ENCODE data around the gene TLK2. TPM values are rescaled to one million over a fixed set of nuclear protein-coding genes. Genes with fewer than 3 reads are reported as not detected.

Gene TLK2
- total and polyA plus RNA-seq, 2 donors: 18.7 to 38.5 TPM

DNA sequence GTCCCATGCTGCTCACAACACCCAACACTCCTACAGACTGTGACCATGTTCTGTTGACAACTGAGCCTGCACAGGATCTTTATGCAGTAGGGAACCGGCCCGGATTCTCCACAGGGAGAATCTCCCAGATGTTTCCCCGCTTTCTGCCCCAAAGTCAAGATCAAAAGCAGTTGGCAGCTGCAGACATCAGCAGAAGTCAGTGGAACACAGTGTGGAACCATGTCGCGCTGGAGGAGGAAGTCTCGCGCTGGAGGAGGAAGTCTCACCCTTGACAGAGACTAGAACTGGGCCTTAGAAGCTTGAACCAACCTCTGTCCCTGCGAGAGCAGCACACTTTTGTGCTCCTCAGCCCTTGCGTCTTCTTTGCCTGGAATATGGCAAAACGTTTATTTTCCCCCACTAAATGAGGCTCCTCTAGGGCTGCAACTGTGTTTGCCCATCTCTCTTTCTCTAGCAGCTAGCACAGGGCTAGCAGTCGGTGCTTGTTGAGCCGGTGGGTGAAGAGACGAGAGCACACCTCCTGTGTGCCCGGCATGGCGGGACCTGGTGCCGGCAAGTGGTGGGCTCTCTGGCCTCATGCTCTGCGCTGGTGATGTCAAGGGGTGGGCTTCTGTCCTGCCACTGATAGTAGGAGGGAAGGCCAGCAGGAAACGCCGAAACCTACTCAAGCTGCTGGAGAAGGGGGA is 146.7 kb downstream of the TLK2 start:
- Histone ChIP-seq H3K4me3 (ENCODE audit: low read length in 2 of 2) (no peak overlapping the region), H3K27ac (ENCODE audit: low read depth in 1 of 2, low read length in 1 of 2) (no peak overlapping the region), H3K4me1 (ENCODE audit: control insufficient read depth in 2 of 2, insufficient read depth in 2 of 2, low read length in 2 of 2) (peaks cover 15 to 30% of the 10 kb centered on the region in 2 donors), H3K27me3 (ENCODE audit: control insufficient read depth in 2 of 2, insufficient read depth in 1 of 2, low read length in 1 of 2) (peaks cover 0 to 7% of the 10 kb centered on the region in 2 donors), H3K36me3 (ENCODE audit: control insufficient read depth in 2 of 2, insufficient read depth in 2 of 2, low read length in 1 of 2) (peaks cover 0 to 2% of the 10 kb centered on the region in 2 donors), H3K9me3 (ENCODE audit: control insufficient read depth in 2 of 2, insufficient read depth in 1 of 2, low read length in 1 of 2) (peaks cover 0 to 5% of the 10 kb centered on the region in 2 donors)
- WGBS: 82% methylated on average over 19 of the region's 19 CpGs
- peak in 1 of 9 donors; percentile 36 for DNase-seq (ENCODE audit: low read depth in 6 of 9, low spot score in 9 of 9)

GRCh38 chr17:62625870-62626200 is 147.2 kb downstream of the TLK2 start:
- H3K27ac ChIP-seq (ENCODE audit: low read depth in 1 of 2, low read length in 1 of 2): no peak overlapping the region
- peaks cover 0 to 2% of the 10 kb centered on the region in 2 donors for H3K36me3 ChIP-seq (ENCODE audit: control insufficient read depth in 2 of 2, insufficient read depth in 2 of 2, low read length in 1 of 2)
- WGBS: 96% methylated on average over 4 of the region's 4 CpGs

GRCh38 chr17:62626719-62627218 is 148.1 kb downstream of the TLK2 start:
- Histone ChIP-seq H3K27me3 (ENCODE audit: control insufficient read depth in 2 of 2, insufficient read depth in 1 of 2, low read length in 1 of 2) (peaks cover 0 to 7% of the 10 kb centered on the region in 2 donors), H3K27ac (ENCODE audit: low read depth in 1 of 2, low read length in 1 of 2) (no peak overlapping the region), H3K4me3 (ENCODE audit: low read length in 2 of 2) (peak overlapping the region; percentile 49 to 70), H3K36me3 (ENCODE audit: control insufficient read depth in 2 of 2, insufficient read depth in 2 of 2, low read length in 1 of 2) (peaks cover 0 to 2% of the 10 kb centered on the region in 2 donors), H3K4me1 (ENCODE audit: control insufficient read depth in 2 of 2, insufficient read depth in 2 of 2, low read length in 2 of 2) (peaks cover 15 to 34% of the 10 kb centered on the region in 2 donors), H3K9me3 (ENCODE audit: control insufficient read depth in 2 of 2, insufficient read depth in 1 of 2, low read length in 1 of 2) (peaks cover 0 to 5% of the 10 kb centered on the region in 2 donors)
- peak in 3 of 9 donors; percentile 25 to 40 (median 31) for DNase-seq (ENCODE audit: low read depth in 6 of 9, low spot score in 9 of 9)
- 21% methylated on average over 21 of the region's 21 CpGs for WGBS

More at GRCh38 chr17:62625870-62626200, 147.2 kb downstream of the TLK2 start:
- no peak overlapping the region for H3K4me3 ChIP-seq (ENCODE audit: low read length in 2 of 2)
- H3K27me3 ChIP-seq (ENCODE audit: control insufficient read depth in 2 of 2, insufficient read depth in 1 of 2, low read length in 1 of 2): peaks cover 0 to 7% of the 10 kb centered on the region in 2 donors
- DNase-seq (ENCODE audit: low read depth in 6 of 9, low spot score in 9 of 9): no peak
- peaks cover 15 to 30% of the 10 kb centered on the region in 2 donors for H3K4me1 ChIP-seq (ENCODE audit: control insufficient read depth in 2 of 2, insufficient read depth in 2 of 2, low read length in 2 of 2)
- peaks cover 0 to 5% of the 10 kb centered on the region in 2 donors for H3K9me3 ChIP-seq (ENCODE audit: control insufficient read depth in 2 of 2, insufficient read depth in 1 of 2, low read length in 1 of 2)

- under 1% methylated on average over 67 of the region's 68 CpGs for WGBS
- H3K27me3 ChIP-seq (ENCODE audit: control insufficient read depth in 2 of 2, insufficient read depth in 1 of 2, low read length in 1 of 2): peaks cover 0 to 7% of the 10 kb centered on the region in 2 donors
- H3K27ac ChIP-seq (ENCODE audit: low read depth in 1 of 2, low read length in 1 of 2): peak within 1 kb of the TSS; percentile 24 to 71
- peak in 8 of 9 donors; percentile 28 to 77 (median 46) for DNase-seq (ENCODE audit: low read depth in 6 of 9, low spot score in 9 of 9)
- peaks cover 0 to 5% of the 10 kb centered on the region in 2 donors for H3K9me3 ChIP-seq (ENCODE audit: control insufficient read depth in 2 of 2, insufficient read depth in 1 of 2, low read length in 1 of 2)
- H3K4me1 ChIP-seq (ENCODE audit: control insufficient read depth in 2 of 2, insufficient read depth in 2 of 2, low read length in 2 of 2): peaks cover 15 to 39% of the 10 kb centered on the region in 2 donors
- H3K4me3 ChIP-seq (ENCODE audit: low read length in 2 of 2): peak within 1 kb of the TSS; percentile 49 to 70
- H3K36me3 ChIP-seq (ENCODE audit: control insufficient read depth in 2 of 2, insufficient read depth in 2 of 2, low read length in 1 of 2): peaks cover 0 to 2% of the 10 kb centered on the region in 2 donors
Observed at GRCh38 chr17:62627219-62627903, 148.7 kb downstream of the TLK2 start, which contains the start of gene MRC2. Gene MRC2, plus strand, starts transcription at chr17:62627670. Its CDS starts 133 bp downstream, at chr17:62627803.

DNA sequence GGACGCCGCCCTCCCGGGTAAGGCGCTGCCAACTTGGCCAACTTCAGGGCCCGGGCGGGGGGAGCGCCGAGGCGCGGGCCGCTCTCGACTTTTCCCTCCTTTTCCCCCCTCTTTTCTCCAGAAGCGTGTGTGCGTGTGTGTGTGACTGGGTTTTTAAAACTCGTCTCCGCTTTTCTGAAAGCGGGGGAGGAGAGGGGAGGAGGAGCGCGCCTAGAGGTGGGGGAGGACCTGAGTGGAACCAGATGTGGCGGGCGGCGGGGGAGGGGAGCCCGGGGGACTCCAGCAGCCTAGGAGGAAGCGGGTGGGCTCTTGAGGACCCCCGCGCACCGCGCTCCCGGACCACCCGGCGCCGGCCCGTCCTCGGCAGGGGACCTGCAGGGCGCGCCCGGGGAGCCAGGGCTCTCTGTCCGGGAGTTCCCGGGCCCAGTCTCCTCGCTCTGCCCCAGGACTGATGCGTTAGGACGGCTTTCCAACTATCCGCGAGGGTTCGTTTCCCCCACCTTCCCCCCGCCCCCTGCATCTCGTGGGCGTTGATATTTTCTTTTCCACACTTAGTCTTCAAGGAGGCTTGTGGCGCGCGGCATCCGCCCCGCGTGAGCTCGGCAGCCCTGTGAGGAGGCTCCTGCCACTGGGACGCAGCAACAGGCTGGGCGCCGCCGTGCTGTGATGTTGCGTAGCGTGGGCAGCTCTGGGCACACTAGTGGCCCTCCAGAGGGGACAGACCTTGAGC is 149.4 kb downstream of the TLK2 start:
- Histone ChIP-seq H3K4me3 (ENCODE audit: low read length in 2 of 2) (peak overlapping the region; percentile 49 to 70), H3K4me1 (ENCODE audit: control insufficient read depth in 2 of 2, insufficient read depth in 2 of 2, low read length in 2 of 2) (peaks cover 15 to 42% of the 10 kb centered on the region in 2 donors), H3K27me3 (ENCODE audit: control insufficient read depth in 2 of 2, insufficient read depth in 1 of 2, low read length in 1 of 2) (peaks cover 0 to 7% of the 10 kb centered on the region in 2 donors), H3K36me3 (ENCODE audit: control insufficient read depth in 2 of 2, insufficient read depth in 2 of 2, low read length in 1 of 2) (peaks cover 0 to 2% of the 10 kb centered on the region in 2 donors), H3K27ac (ENCODE audit: low read depth in 1 of 2, low read length in 1 of 2) (peak overlapping the region in 1 of 2 donors; percentile 56), H3K9me3 (ENCODE audit: control insufficient read depth in 2 of 2, insufficient read depth in 1 of 2, low read length in 1 of 2) (peaks cover 0 to 5% of the 10 kb centered on the region in 2 donors)
- DNase-seq (ENCODE audit: low read depth in 6 of 9, low spot score in 9 of 9): peak in 7 of 9 donors; percentile 22 to 77 (median 36)
- WGBS: under 1% methylated on average over 61 of the region's 61 CpGs

- Histone ChIP-seq H3K27ac (ENCODE audit: low read depth in 1 of 2, low read length in 1 of 2) (no peak overlapping the region), H3K4me3 (ENCODE audit: low read length in 2 of 2) (peak overlapping the region; percentile 49 to 70), H3K4me1 (ENCODE audit: control insufficient read depth in 2 of 2, insufficient read depth in 2 of 2, low read length in 2 of 2) (peaks cover 15 to 42% of the 10 kb centered on the region in 2 donors), H3K27me3 (ENCODE audit: control insufficient read depth in 2 of 2, insufficient read depth in 1 of 2, low read length in 1 of 2) (peaks cover 0 to 7% of the 10 kb centered on the region in 2 donors), H3K9me3 (ENCODE audit: control insufficient read depth in 2 of 2, insufficient read depth in 1 of 2, low read length in 1 of 2) (peaks cover 0 to 5% of the 10 kb centered on the region in 2 donors), H3K36me3 (ENCODE audit: control insufficient read depth in 2 of 2, insufficient read depth in 2 of 2, low read length in 1 of 2) (peaks cover 0 to 2% of the 10 kb centered on the region in 2 donors)
- peak in 2 of 9 donors; percentile 24 to 35 for DNase-seq (ENCODE audit: low read depth in 6 of 9, low spot score in 9 of 9)
- 77% methylated on average over 19 of the region's 19 CpGs for whole genome bisulfite sequencing
Observed at GRCh38 chr17:62628831-62629555, 150.4 kb downstream of the TLK2 start.

- Histone ChIP-seq H3K27me3 (ENCODE audit: control insufficient read depth in 2 of 2, insufficient read depth in 1 of 2, low read length in 1 of 2) (peaks cover 0 to 7% of the 10 kb centered on the region in 2 donors), H3K36me3 (ENCODE audit: control insufficient read depth in 2 of 2, insufficient read depth in 2 of 2, low read length in 1 of 2) (peaks cover 0 to 2% of the 10 kb centered on the region in 2 donors), H3K27ac (ENCODE audit: low read depth in 1 of 2, low read length in 1 of 2) (no peak overlapping the region), H3K4me3 (ENCODE audit: low read length in 2 of 2) (no peak overlapping the region), H3K4me1 (ENCODE audit: control insufficient read depth in 2 of 2, insufficient read depth in 2 of 2, low read length in 2 of 2) (peaks cover 15 to 42% of the 10 kb centered on the region in 2 donors), H3K9me3 (ENCODE audit: control insufficient read depth in 2 of 2, insufficient read depth in 1 of 2, low read length in 1 of 2) (peaks cover 0 to 5% of the 10 kb centered on the region in 2 donors)
- 97% methylated on average over 19 of the region's 19 CpGs for WGBS
- DNase-seq (ENCODE audit: low read depth in 6 of 9, low spot score in 9 of 9): no peak
Observed at GRCh38 chr17:62629556-62630364, 151.1 kb downstream of the TLK2 start.

Measured in thymus (tissue), 11 donors.